ENCODE data around the gene FLCN. TPM values are rescaled to one million over a fixed set of nuclear protein-coding genes. Genes with fewer than 3 reads are reported as not detected.
"Not testable (repeated sequence)": the region's sequence is repeated elsewhere in the genome, so short reads cannot be mapped to it uniquely, and the experiment has no call there.

Gene FLCN
- total and polyA plus RNA-seq, 3 donors from 2014 or later = 47.9 to 159 (median 129) TPM

GRCh38 chr17:17279316-17279715 lies 42.3 kb upstream of the FLCN start:
- Histone ChIP-seq H3K27ac (peak overlapping the region in 1 of 2 donors; percentile 97), H3K4me1 (peaks cover 29% of the 10 kb centered on the region), H3K4me3 (peak overlapping the region; percentile 96 to 99), H3K9me3 (no peaks in the 10 kb centered on the region), H3K27me3 (no peaks in the 10 kb centered on the region), H3K36me3 (ENCODE audit: low read depth, missing control alignments) (no peaks in the 10 kb centered on the region)
- WGBS, 2 donors = 47 to 52% methylated on average over 4 of the region's 4 CpGs
- TF ChIP-seq CTCF (IDR thresholded peaks at IDR 0.05) (no peak), POLR2A (IDR thresholded peaks at IDR 0.05) (no peak)
- DNase-seq = no peak
- intact Hi-C loops (cut with DNase I; ENCODE audit: low total_unique reads) = no loop called here

GRCh38 chr17:17277431-17277830 lies 40.5 kb upstream of the FLCN start:
- intact Hi-C loops (cut with DNase I; ENCODE audit: low total_unique reads); H3K27ac ChIP-seq; H3K9me3 ChIP-seq; H3K36me3 ChIP-seq (ENCODE audit: low read depth, missing control alignments); H3K4me3 ChIP-seq; H3K27me3 ChIP-seq; DNase-seq: not testable (repeated sequence)
- 82 to 88% methylated on average over 5 of the region's 5 CpGs for WGBS, 2 donors
- H3K4me1 ChIP-seq = peaks cover 29% of the 10 kb centered on the region

GRCh38 chr17:17275971-17276370 lies 39.0 kb upstream of the FLCN start:
- intact Hi-C loops (cut with DNase I; ENCODE audit: low total_unique reads) = no loop called here
- DNase-seq = no peak
- peaks cover 23% of the 10 kb centered on the region for H3K4me1 ChIP-seq
- 47 to 55% methylated on average over 6 of the region's 6 CpGs for whole genome bisulfite sequencing, 2 donors
- no peaks in the 10 kb centered on the region for H3K9me3 ChIP-seq
- no peaks in the 10 kb centered on the region for H3K36me3 ChIP-seq (ENCODE audit: low read depth, missing control alignments)
- no peak for TF ChIP-seq POLR2A (IDR thresholded peaks at IDR 0.05)
- TF ChIP-seq CTCF (IDR thresholded peaks at IDR 0.05) = no peak
- no peak overlapping the region for H3K4me3 ChIP-seq
- H3K27me3 ChIP-seq = no peaks in the 10 kb centered on the region
- H3K27ac ChIP-seq = no peak overlapping the region

- no peaks in the 10 kb centered on the region for H3K9me3 ChIP-seq
- H3K36me3 ChIP-seq (ENCODE audit: low read depth, missing control alignments) = no peaks in the 10 kb centered on the region
- H3K4me3 ChIP-seq = no peak overlapping the region
- no peak overlapping the region for H3K27ac ChIP-seq
- DNase-seq = no peak
- TF ChIP-seq CTCF (IDR thresholded peaks at IDR 0.05) = peak in 1 of 3 experiments; percentile 15
- TF ChIP-seq POLR2A (IDR thresholded peaks at IDR 0.05) = no peak
- H3K27me3 ChIP-seq = no peaks in the 10 kb centered on the region
- no peaks in the 10 kb centered on the region for H3K4me1 ChIP-seq
- intact Hi-C loops (cut with DNase I; ENCODE audit: low total_unique reads) = no loop called here
- WGBS, 2 donors = 89 to 92% methylated on average over 9 of the region's 9 CpGs
Measured at GRCh38 chr17:17269926-17270773, 33.2 kb upstream of the FLCN start.

GRCh38 chr17:17264430-17264829 lies 27.5 kb upstream of the FLCN start:
- no peak overlapping the region for H3K4me3 ChIP-seq
- no peak overlapping the region for H3K27ac ChIP-seq
- H3K9me3 ChIP-seq = no peaks in the 10 kb centered on the region
- H3K27me3 ChIP-seq = no peaks in the 10 kb centered on the region
- no peak for DNase-seq
- no peaks in the 10 kb centered on the region for H3K36me3 ChIP-seq (ENCODE audit: low read depth, missing control alignments)
- H3K4me1 ChIP-seq = no peaks in the 10 kb centered on the region
- TF ChIP-seq POLR2A (IDR thresholded peaks at IDR 0.05) (no peak), CTCF (IDR thresholded peaks at IDR 0.05) (no peak)
- 64 to 84% methylated on average over 2 of the region's 2 CpGs for WGBS, 2 donors
- intact Hi-C loops (cut with DNase I; ENCODE audit: low total_unique reads) = no loop called here

Measured in testis (tissue), 3 donors.